H9 (cell line): ENCODE measurements around the gene LAYN. TPM values are rescaled to one million over a fixed set of nuclear protein-coding genes. Genes with fewer than 3 reads are reported as not detected.

ENCODE experiments used
- DNase-seq: peaks from one replicate; pipeline ENCODE4 v3.0.0-alpha.2; 2017
- H2AFZ ChIP-seq: one replicate; pipeline ENCODE4 v1.6.1; 2013; ENCODE audit warnings: mild to moderate bottlenecking, low read length, control low read depth, moderate library complexity
- H2AK5ac ChIP-seq: 2 replicates; pipeline ENCODE4 v1.6.1; 2013; ENCODE audit warnings: low read length, control low read depth, mixed read lengths; ENCODE audit not compliant: insufficient read length
- H2BK120ac ChIP-seq: one replicate; pipeline ENCODE4 v1.6.1; 2013; ENCODE audit warnings: low read depth, mild to moderate bottlenecking, low read length, control low read depth, inconsistent platforms; ENCODE audit not compliant: poor library complexity, severe bottlenecking
- H2BK12ac ChIP-seq: 2 replicates; pipeline ENCODE4 v1.6.1; 2013; ENCODE audit warnings: low read length, control low read depth, mixed read lengths, low read depth; ENCODE audit not compliant: insufficient read length
- H2BK15ac ChIP-seq: 2 replicates; pipeline ENCODE4 v1.6.1; 2013; ENCODE audit warnings: low read depth, low read length, control low read depth
- H2BK20ac ChIP-seq: one replicate; pipeline ENCODE4 v1.6.1; 2013; ENCODE audit warnings: low read depth, mild to moderate bottlenecking, low read length, control low read depth, inconsistent platforms; ENCODE audit not compliant: poor library complexity, severe bottlenecking
- H2BK5ac ChIP-seq: 2 replicates; pipeline ENCODE4 v1.6.1; 2013; ENCODE audit warnings: low read length, control low read depth, mixed read lengths; ENCODE audit not compliant: insufficient read length
- H3K14ac ChIP-seq: 2 replicates; pipeline ENCODE4 v1.6.1; 2013; ENCODE audit warnings: low read length, control low read depth; ENCODE audit not compliant: insufficient read depth
- H3K18ac ChIP-seq: 2 replicates; pipeline ENCODE4 v1.6.1; 2013; ENCODE audit warnings: low read depth, mild to moderate bottlenecking, mixed read lengths, low read length, control low read depth; ENCODE audit not compliant: insufficient read length
- H3K23ac ChIP-seq: 2 replicates; pipeline ENCODE4 v1.6.1; 2013; ENCODE audit warnings: low read length, control low read depth, mixed read lengths, low read depth; ENCODE audit not compliant: insufficient read length
- H3K23me2 ChIP-seq: 2 replicates; pipeline ENCODE4 v1.6.1; 2013; ENCODE audit warnings: low read depth, mild to moderate bottlenecking, mixed read lengths, low read length, control low read depth; ENCODE audit not compliant: insufficient read length, poor library complexity, severe bottlenecking
- H3K27ac ChIP-seq: 2 replicates; pipeline ENCODE4 v1.5.1; 2013; ENCODE audit warnings: low read length, control low read depth, mixed read lengths, low read depth; ENCODE audit not compliant: insufficient read length
- H3K27me3 ChIP-seq: 2 replicates; pipeline ENCODE4 v1.6.1; 2013; ENCODE audit warnings: low read length, control low read depth, inconsistent platforms; ENCODE audit not compliant: insufficient read depth
- H3K4ac ChIP-seq: 2 replicates; pipeline ENCODE4 v1.6.1; 2013; ENCODE audit warnings: low read depth, mild to moderate bottlenecking, control low read depth, inconsistent platforms, low read length, moderate library complexity
- H3K4me1 ChIP-seq: 2 replicates; pipeline ENCODE4 v1.6.1; 2013; ENCODE audit warnings: low read length, control low read depth, inconsistent platforms; ENCODE audit not compliant: insufficient read depth
- H3K4me2 ChIP-seq: 2 replicates; pipeline ENCODE4 v1.6.1; 2013; ENCODE audit warnings: low read length, control low read depth, mixed read lengths; ENCODE audit not compliant: insufficient read length, insufficient read depth
- H3K56ac ChIP-seq: 2 replicates; pipeline ENCODE4 v1.6.1; 2013; ENCODE audit warnings: low read depth, mild to moderate bottlenecking, mixed read lengths, low read length, control low read depth; ENCODE audit not compliant: insufficient read length
- H3K79me1 ChIP-seq: 2 replicates; pipeline ENCODE4 v1.6.1; 2013; ENCODE audit warnings: low read depth, mild to moderate bottlenecking, moderate library complexity, low read length, control low read depth, inconsistent platforms; ENCODE audit not compliant: insufficient read depth, poor library complexity, severe bottlenecking
- H3K79me2 ChIP-seq: 2 replicates; pipeline ENCODE4 v1.6.1; 2013; ENCODE audit warnings: low read length, control low read depth, inconsistent platforms; ENCODE audit not compliant: insufficient read depth
- H3K9ac ChIP-seq: 2 replicates; pipeline ENCODE4 v1.6.1; 2013; ENCODE audit warnings: low read length, control low read depth, mixed read lengths; ENCODE audit not compliant: insufficient read length; ENCODE audit errors: extremely low read depth
- H3K9me3 ChIP-seq: one replicate; pipeline ENCODE4 v1.6.1; 2013; ENCODE audit warnings: low read depth, low read length, inconsistent platforms; ENCODE audit not compliant: control insufficient read depth
- H3T11ph ChIP-seq: one replicate; pipeline ENCODE4 v1.6.1; 2013; ENCODE audit warnings: mild to moderate bottlenecking, low read length, control low read depth, inconsistent platforms
- H4K20me1 ChIP-seq: one replicate; pipeline ENCODE4 v1.6.1; 2013; ENCODE audit not compliant: control insufficient read depth, insufficient read length, insufficient read depth
- H4K5ac ChIP-seq: 2 replicates; pipeline ENCODE4 v1.6.1; 2013; ENCODE audit warnings: low read depth, mild to moderate bottlenecking, mixed read lengths, low read length, control low read depth; ENCODE audit not compliant: insufficient read length
- H4K8ac ChIP-seq: replicated peaks from 2 replicates; pipeline ENCODE4 v1.6.1; 2013; ENCODE audit warnings: low read length, control low read depth, mixed read lengths, low read depth; ENCODE audit not compliant: insufficient read length
- H4K91ac ChIP-seq: 2 replicates; pipeline ENCODE4 v1.6.1; 2013; ENCODE audit warnings: low read depth, mild to moderate bottlenecking, moderate library complexity, mixed read lengths, low read length, control low read depth; ENCODE audit not compliant: insufficient read length
- H3K27ac Mint-ChIP-seq, 3 experiments: 2 replicates in 2 of 3; 3 replicates in 1 of 3; pipeline ENCODE4 v1.8.0; 2020 to 2021; ENCODE audit warnings: mixed read lengths in 3 of 3, mild to moderate bottlenecking in 1 of 3, moderate library complexity in 1 of 3
- H3K27me3 Mint-ChIP-seq: 2 replicates; pipeline ENCODE4 v1.8.0; 2021; ENCODE audit warnings: low read depth, mild to moderate bottlenecking, moderate library complexity, mixed read lengths
- H3K36me3 Mint-ChIP-seq, 3 experiments: 2 replicates in 2 of 3; 3 replicates in 1 of 3; pipeline ENCODE4 v1.8.0; 2020 to 2021; ENCODE audit warnings: low read depth in 3 of 3, mixed read lengths in 3 of 3; ENCODE audit not compliant: insufficient read depth in 1 of 3
- H3K4me1 Mint-ChIP-seq, 2 experiments: 2 replicates each; pipeline ENCODE4 v1.8.0; 2020; ENCODE audit warnings: mixed read lengths in 2 of 2
- H3K4me3 Mint-ChIP-seq, 2 experiments: 2 replicates in 1 of 2; 3 replicates in 1 of 2; pipeline ENCODE4 v1.8.0; 2020 to 2021; ENCODE audit warnings: mild to moderate bottlenecking in 2 of 2, mixed read lengths in 2 of 2, moderate library complexity in 1 of 2
- H3K9me3 Mint-ChIP-seq, 2 experiments: 2 replicates in 1 of 2; 3 replicates in 1 of 2; pipeline ENCODE4 v1.8.0; 2020; ENCODE audit warnings: mild to moderate bottlenecking in 2 of 2, mixed read lengths in 2 of 2, moderate library complexity in 1 of 2
- WGBS: extraction: QIAGEN DNeasy Blood & Tissue Kit; methylation state at CpG from one replicate; pipeline ENCODE4 v1.1.7; 2013; ENCODE audit warnings: missing lambda C conversion rate, low lambda C conversion rate, mixed read lengths; ENCODE audit not compliant: insufficient read length; ENCODE audit errors: extremely low coverage; 5-methylcytosine and 5-hydroxymethylcytosine counted together
- total RNA-seq: library from RNA; stranded (reverse); gene quantifications from 2 replicates; pipeline ENCODE4 v1.2.1, GENCODE V29; 2021
- TF ChIP-seq, protein P1 (sequence below): fragments of 200-600 bp; sonication (generic); conservative IDR thresholded peaks from 3 replicates; pipeline ENCODE4 v1.8.0; 2021; ENCODE audit warnings: antibody characterized with exemption, mild to moderate bottlenecking

LAYN gene
- total RNA-seq, 1 experiment from 2014 or later = 3.1 TPM

DNA sequence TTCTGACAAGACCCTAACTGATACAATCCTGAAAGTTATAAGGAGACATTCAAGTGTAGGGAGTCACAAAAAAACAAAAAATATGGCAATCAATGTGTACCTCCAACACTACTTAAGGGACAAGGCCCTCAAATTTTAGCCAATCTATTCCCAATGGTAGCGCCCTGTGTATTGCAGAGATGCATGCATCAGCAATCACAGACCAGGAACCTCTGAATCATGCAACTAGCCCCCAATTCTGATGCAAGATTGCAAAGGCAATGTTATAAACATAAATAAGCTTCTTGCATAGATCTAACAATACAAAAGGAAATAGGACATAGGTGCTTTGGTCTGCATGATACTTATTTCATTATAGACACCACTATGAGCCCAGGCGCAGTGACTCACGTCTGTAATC, 32.1 kb downstream of the LAYN start:
- Histone ChIP-seq H2BK12ac (no peak overlapping the region), H3K9me3 (no peaks in the 10 kb centered on the region), H3K23me2 (no peaks in the 10 kb centered on the region), H3T11ph (no peak overlapping the region), H3K27me3 (no peaks in the 10 kb centered on the region), H3K4me2 (no peak overlapping the region), H3K23ac (no peak overlapping the region), H3K4ac (no peak overlapping the region), H2BK5ac (no peak overlapping the region), H3K27ac (no peak overlapping the region), H4K91ac (no peak overlapping the region), H4K5ac (no peak overlapping the region), H3K9ac (no peak overlapping the region), H2BK15ac (no peak overlapping the region), H2BK120ac (no peak overlapping the region), H3K18ac (no peak overlapping the region), H3K79me2 (no peaks in the 10 kb centered on the region), H2AFZ (no peak overlapping the region), H3K14ac (no peak overlapping the region), H3K4me1 (no peaks in the 10 kb centered on the region), H2AK5ac (no peak overlapping the region), H2BK20ac (no peak overlapping the region), H3K79me1 (no peaks in the 10 kb centered on the region), H4K8ac (no peak overlapping the region), H3K56ac (no peak overlapping the region), H4K20me1 (no peaks in the 10 kb centered on the region)
- H3K36me3 Mint-ChIP-seq = no peaks in the 10 kb centered on the region
- no peak for DNase-seq
- WGBS = no CpG with 5 or more reads among the region's 3 CpGs
- no peak overlapping the region for H3K27ac Mint-ChIP-seq
- H3K27me3 Mint-ChIP-seq = no peaks in the 10 kb centered on the region
- H3K4me1 Mint-ChIP-seq = peaks cover 3 to 4% of the 10 kb centered on the region in 2 experiments
- TF ChIP-seq, protein P1, sequence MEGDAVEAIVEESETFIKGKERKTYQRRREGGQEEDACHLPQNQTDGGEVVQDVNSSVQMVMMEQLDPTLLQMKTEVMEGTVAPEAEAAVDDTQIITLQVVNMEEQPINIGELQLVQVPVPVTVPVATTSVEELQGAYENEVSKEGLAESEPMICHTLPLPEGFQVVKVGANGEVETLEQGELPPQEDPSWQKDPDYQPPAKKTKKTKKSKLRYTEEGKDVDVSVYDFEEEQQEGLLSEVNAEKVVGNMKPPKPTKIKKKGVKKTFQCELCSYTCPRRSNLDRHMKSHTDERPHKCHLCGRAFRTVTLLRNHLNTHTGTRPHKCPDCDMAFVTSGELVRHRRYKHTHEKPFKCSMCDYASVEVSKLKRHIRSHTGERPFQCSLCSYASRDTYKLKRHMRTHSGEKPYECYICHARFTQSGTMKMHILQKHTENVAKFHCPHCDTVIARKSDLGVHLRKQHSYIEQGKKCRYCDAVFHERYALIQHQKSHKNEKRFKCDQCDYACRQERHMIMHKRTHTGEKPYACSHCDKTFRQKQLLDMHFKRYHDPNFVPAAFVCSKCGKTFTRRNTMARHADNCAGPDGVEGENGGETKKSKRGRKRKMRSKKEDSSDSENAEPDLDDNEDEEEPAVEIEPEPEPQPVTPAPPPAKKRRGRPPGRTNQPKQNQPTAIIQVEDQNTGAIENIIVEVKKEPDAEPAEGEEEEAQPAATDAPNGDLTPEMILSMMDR = no peak
- H3K9me3 Mint-ChIP-seq = no peaks in the 10 kb centered on the region
- H3K4me3 Mint-ChIP-seq = no peak overlapping the region
